Lower lobe of right lung (tissue), 2 donors: ENCODE data around the gene TUBGCP4. TPM values are rescaled to one million over a fixed set of nuclear protein-coding genes. Genes with fewer than 3 reads are reported as not detected.
A peak's percentile ranks its signal among the peaks of the same experiment; 100 is the strongest.

ENCODE experiments used
- ATAC-seq, 2 donors: fragments of 200-7000 bp; cut with Tn5 transposase; one replicate each; pipeline ENCODE4 v1.9.1; 2020 to 2022; ENCODE audit warnings: mild to moderate bottlenecking in 2 of 2, moderate library complexity in 2 of 2
- DNase-seq: peaks from one replicate; pipeline ENCODE4 v3.0.0-alpha.2; 2020
- H3K27ac ChIP-seq: fragments of 200-600 bp; one replicate; pipeline ENCODE4 v1.8.0; 2022
- H3K27me3 ChIP-seq: fragments of 200-600 bp; one replicate; pipeline ENCODE4 v1.8.0; 2022; ENCODE audit warnings: low read depth
- H3K36me3 ChIP-seq: fragments of 200-600 bp; one replicate; pipeline ENCODE4 v1.8.0; 2022; ENCODE audit warnings: mild to moderate bottlenecking
- H3K4me1 ChIP-seq: fragments of 200-600 bp; one replicate; pipeline ENCODE4 v1.8.0; 2022
- H3K4me3 ChIP-seq: fragments of 200-600 bp; one replicate; pipeline ENCODE4 v1.8.0; 2022; ENCODE audit warnings: mild to moderate bottlenecking
- H3K9me3 ChIP-seq: fragments of 200-600 bp; one replicate; pipeline ENCODE4 v1.8.0; 2022
- intact Hi-C: fragments of 100-400 bp; cut with DNase I; formaldehyde crosslinking; loops from one replicate; pipeline ENCODE4 v1.11.0; 2022
- total RNA-seq: library from RNA; stranded (reverse); fragmentation: NEBNext Ultra II Directional; extraction: Animal tissue kit (Norgen Biotek cat#: 25700); gene quantifications from one replicate; pipeline ENCODE4 v1.2.1, GENCODE V29; 2021
- TF ChIP-seq, protein P1 (sequence below): fragments of 200-600 bp; IDR thresholded peaks from one replicate; pipeline ENCODE4 v1.8.0; 2022; ENCODE audit warnings: antibody characterized with exemption, mild to moderate bottlenecking
- donor health status: DM: no; HTN: yes; CAD: no; lungs with severe emphysema.

The TUBGCP4 gene
- total RNA-seq, 1 donor from 2014 or later: 21.6 TPM

DNA sequence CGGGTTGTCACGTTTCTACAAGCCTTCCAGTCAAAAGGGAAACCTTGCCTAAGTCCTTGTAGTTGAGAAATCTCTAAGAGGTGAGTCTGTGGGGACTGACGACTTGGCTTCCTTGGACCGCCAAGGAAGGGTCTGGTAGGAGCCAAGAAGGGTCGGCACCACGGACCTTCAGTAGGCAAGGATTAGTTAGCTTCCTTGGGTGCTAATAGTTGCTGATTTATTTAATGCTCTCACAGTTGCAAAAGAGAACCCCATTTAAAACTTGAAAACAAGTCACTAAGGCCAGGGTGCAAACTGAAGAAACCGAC is 40.2 kb upstream of the TUBGCP4 start:
- ATAC-seq (no peak), DNase-seq (no peak)
- H3K4me1 ChIP-seq: peaks cover 22% of the 10 kb centered on the region
- H3K27ac ChIP-seq: peak overlapping the region; percentile 95
- intact Hi-C loops: no loop called here
- peak overlapping the region; percentile 73 for H3K4me3 ChIP-seq
- H3K36me3 ChIP-seq: peaks cover 12% of the 10 kb centered on the region
- no peaks in the 10 kb centered on the region for H3K9me3 ChIP-seq
- TF ChIP-seq, protein P1, sequence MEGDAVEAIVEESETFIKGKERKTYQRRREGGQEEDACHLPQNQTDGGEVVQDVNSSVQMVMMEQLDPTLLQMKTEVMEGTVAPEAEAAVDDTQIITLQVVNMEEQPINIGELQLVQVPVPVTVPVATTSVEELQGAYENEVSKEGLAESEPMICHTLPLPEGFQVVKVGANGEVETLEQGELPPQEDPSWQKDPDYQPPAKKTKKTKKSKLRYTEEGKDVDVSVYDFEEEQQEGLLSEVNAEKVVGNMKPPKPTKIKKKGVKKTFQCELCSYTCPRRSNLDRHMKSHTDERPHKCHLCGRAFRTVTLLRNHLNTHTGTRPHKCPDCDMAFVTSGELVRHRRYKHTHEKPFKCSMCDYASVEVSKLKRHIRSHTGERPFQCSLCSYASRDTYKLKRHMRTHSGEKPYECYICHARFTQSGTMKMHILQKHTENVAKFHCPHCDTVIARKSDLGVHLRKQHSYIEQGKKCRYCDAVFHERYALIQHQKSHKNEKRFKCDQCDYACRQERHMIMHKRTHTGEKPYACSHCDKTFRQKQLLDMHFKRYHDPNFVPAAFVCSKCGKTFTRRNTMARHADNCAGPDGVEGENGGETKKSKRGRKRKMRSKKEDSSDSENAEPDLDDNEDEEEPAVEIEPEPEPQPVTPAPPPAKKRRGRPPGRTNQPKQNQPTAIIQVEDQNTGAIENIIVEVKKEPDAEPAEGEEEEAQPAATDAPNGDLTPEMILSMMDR: no peak
- H3K27me3 ChIP-seq: no peaks in the 10 kb centered on the region

DNA sequence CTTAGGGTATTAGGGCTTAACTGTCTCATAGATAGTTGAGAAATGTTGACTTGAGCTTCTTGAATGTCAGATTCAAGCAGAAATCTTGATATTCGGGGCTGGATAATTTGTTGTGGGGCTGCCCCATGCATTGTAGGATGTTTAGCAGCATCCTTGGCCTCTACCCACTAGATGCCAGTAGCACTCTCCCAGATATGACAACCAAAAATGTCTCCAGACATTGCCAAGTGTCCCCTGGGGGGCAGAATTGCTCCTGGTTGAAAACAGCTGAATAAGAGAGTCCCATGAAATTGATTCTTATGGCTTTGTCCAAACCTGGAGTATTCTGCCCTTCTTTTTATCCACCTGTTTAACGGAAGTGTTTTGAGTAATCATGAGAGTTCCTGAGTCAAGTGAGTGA is 24.6 kb upstream of the TUBGCP4 start:
- ATAC-seq (no peak), DNase-seq (no peak)
- TF ChIP-seq, protein P1: no peak
- no peak overlapping the region for H3K4me3 ChIP-seq
- no peaks in the 10 kb centered on the region for H3K27me3 ChIP-seq
- no peak overlapping the region for H3K27ac ChIP-seq
- H3K9me3 ChIP-seq: no peaks in the 10 kb centered on the region
- H3K36me3 ChIP-seq: peaks cover 55% of the 10 kb centered on the region
- intact Hi-C loops: no loop called here
- no peaks in the 10 kb centered on the region for H3K4me1 ChIP-seq

DNA sequence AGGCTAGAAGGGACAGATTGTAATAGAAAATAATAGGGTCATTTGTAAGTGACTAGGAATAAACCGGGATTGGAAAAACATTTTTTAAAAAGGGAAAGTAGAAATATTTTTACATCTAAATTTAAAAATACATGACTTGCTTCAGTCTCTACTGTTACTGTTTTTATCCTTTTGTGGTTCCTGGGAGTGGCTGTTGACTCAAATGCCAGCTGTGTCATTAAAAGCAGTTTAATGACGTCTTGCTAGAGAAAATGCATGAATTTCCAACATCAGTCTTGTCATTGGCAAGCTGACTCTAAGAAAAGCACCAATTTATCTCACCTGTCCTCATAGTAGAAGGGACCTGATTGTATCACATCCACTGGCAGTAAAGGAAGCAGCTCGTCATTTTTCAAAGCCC is 23.8 kb upstream of the TUBGCP4 start:
- Histone ChIP-seq H3K27me3 (no peaks in the 10 kb centered on the region), H3K4me3 (no peak overlapping the region), H3K27ac (no peak overlapping the region), H3K36me3 (peaks cover 55% of the 10 kb centered on the region), H3K4me1 (no peaks in the 10 kb centered on the region), H3K9me3 (no peaks in the 10 kb centered on the region)
- no peak for DNase-seq
- intact Hi-C loops: no loop called here
- TF ChIP-seq, protein P1: no peak
- ATAC-seq: no peak

DNA sequence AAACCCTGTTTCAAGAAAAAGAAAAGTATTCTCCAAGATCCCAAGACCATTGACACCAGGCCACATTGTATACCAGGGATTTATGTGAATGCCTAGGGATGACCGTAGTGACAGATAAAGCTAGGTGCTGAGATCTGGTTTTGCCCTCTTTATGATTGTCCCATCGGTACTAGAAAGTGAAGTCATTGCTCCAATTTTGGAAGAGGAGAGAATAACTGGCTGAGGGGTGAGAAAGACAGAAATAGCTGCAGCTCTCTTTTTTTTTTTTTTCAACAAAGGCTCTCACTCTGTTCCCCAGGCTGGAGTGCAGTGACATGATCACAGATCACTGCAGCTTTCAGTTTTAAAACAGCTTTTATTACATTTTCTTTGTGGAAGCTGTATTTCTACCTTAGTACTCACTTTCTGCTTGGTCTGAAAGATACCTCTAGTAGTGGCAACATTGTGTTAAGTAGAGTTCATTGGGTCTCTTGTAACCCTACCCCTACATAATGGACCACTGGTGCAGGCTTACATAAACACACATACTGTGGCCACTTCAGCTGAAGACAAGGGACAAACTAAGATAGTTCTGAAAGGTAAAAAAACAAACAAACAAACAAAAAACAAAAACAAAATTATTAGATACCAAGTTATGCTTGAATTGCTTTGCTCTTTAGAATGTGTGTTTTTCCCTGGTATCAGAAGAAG is 18.1 kb upstream of the TUBGCP4 start:
- intact Hi-C loops: no loop called here
- Histone ChIP-seq H3K36me3 (peaks cover 38% of the 10 kb centered on the region), H3K4me1 (no peaks in the 10 kb centered on the region), H3K27me3 (no peaks in the 10 kb centered on the region), H3K9me3 (peaks cover 3% of the 10 kb centered on the region), H3K4me3 (no peak overlapping the region), H3K27ac (no peak overlapping the region)
- DNase-seq (no peak), ATAC-seq (no peak)
- TF ChIP-seq, protein P1: no peak

DNA sequence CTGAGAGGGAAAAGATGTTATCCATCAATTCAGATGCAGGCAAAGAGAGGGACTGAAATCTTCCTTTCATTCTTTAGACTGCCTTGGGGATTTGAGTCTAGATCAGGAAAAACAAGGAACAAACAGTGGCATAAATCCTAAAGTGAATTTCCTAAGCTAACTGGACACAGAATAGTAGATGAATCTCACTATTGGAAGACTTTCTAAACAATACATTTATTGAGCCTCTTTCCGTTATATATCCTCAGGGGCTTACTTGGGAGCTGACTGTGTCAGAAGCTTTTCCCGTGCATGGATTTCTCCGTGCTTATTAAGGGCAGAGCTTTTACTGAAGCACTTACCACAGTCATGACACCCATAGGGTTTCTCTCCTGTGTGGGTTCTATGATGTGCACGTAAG is 10.1 kb upstream of the TUBGCP4 start:
- peaks cover 42% of the 10 kb centered on the region for H3K36me3 ChIP-seq
- peaks cover 62% of the 10 kb centered on the region for H3K9me3 ChIP-seq
- TF ChIP-seq, protein P1: no peak
- no peaks in the 10 kb centered on the region for H3K4me1 ChIP-seq
- intact Hi-C loops: no loop called here
- H3K4me3 ChIP-seq: no peak overlapping the region
- H3K27ac ChIP-seq: no peak overlapping the region
- ATAC-seq (no peak), DNase-seq (no peak)
- no peaks in the 10 kb centered on the region for H3K27me3 ChIP-seq
